ENCODE data around the gene FGF3.

DNA sequence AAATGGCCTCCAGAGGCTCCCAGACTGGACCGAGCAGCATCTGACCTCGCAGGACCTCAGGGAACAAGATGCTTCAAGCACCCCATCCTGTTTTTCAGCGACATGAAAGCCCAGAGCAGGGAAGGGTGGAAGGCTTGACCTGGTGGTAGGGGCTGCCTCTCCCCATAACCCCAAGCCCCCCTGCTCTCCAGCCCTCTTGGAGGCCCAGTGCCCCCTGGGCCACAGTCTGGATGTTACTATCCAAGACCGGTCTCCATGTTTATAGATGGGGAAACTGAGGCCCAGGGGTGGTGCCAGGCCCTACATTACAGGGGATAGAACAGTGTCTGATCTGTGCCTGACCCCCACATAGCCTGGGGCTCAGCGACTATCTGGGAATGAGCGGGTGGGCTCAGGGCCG lies 7.0 kb downstream of the FGF3 start:
- TF ChIP-seq, protein P1, sequence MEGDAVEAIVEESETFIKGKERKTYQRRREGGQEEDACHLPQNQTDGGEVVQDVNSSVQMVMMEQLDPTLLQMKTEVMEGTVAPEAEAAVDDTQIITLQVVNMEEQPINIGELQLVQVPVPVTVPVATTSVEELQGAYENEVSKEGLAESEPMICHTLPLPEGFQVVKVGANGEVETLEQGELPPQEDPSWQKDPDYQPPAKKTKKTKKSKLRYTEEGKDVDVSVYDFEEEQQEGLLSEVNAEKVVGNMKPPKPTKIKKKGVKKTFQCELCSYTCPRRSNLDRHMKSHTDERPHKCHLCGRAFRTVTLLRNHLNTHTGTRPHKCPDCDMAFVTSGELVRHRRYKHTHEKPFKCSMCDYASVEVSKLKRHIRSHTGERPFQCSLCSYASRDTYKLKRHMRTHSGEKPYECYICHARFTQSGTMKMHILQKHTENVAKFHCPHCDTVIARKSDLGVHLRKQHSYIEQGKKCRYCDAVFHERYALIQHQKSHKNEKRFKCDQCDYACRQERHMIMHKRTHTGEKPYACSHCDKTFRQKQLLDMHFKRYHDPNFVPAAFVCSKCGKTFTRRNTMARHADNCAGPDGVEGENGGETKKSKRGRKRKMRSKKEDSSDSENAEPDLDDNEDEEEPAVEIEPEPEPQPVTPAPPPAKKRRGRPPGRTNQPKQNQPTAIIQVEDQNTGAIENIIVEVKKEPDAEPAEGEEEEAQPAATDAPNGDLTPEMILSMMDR (IDR thresholded peaks at IDR 0.05), result no peak
- no peak for TF ChIP-seq POLR2A (IDR thresholded peaks at IDR 0.05)

Measured in Peyer's patch (tissue), 4 donors.